ENCODE measurements around the gene TMEM263. TPM values are rescaled to one million over a fixed set of nuclear protein-coding genes. Genes with fewer than 3 reads are reported as not detected.
A peak's percentile ranks its signal among the peaks of the same experiment; 100 is the strongest.

The TMEM263 gene
- total and polyA plus RNA-seq, 9 of the 15 experiments (the other 6 are each of a cell fraction or from before 2014, with no cell fraction given), result 12.6 to 36.7 (median 24.4) TPM

GRCh38 chr12:106974511-106974910, 18.8 kb downstream of the TMEM263 start (continued):
- TF ChIP-seq ZNF175 (CRISPR knock-in tag; IDR thresholded peaks at IDR 0.05; ENCODE audit: low read depth) (peak; percentile 66; the same call in 1 of the 2 replicates), USF1 (CRISPR knock-in tag; IDR thresholded peaks at IDR 0.05) (peak; percentile 33; the same call in 1 of the 2 replicates), HEY1 (CRISPR knock-in tag; IDR thresholded peaks at IDR 0.05; ENCODE audit: borderline replicate concordance) (no peak), HDAC1 (IDR thresholded peaks at IDR 0.05) (no peak), MBD2 (IDR thresholded peaks at IDR 0.05; ENCODE audit: borderline replicate concordance, low read depth) (no peak), HES1 (IDR thresholded peaks at IDR 0.05; ENCODE audit: low read depth) (0 out of 2 replicates have a peak, but pooled peaks have one; percentile 57)

GRCh38 chr12:106975098-106975497, 19.4 kb downstream of the TMEM263 start:
- H3K9me1 ChIP-seq (ENCODE audit: control insufficient read depth, insufficient read depth, low read length), result no peaks in the 10 kb centered on the region
- H2AFZ ChIP-seq (ENCODE audit: low read depth, low read length), result 0 out of 2 replicates have a peak overlapping the region, but pooled peaks have one; percentile 3
- in situ Hi-C loops (cut with MboI), result no loop called here
- WGBS (ENCODE audit: insufficient coverage, low coverage, missing lambda C conversion rate), result 19% methylated on average over 8 of the region's 8 CpGs
- no peak for FAIRE-seq
- H4K20me1 ChIP-seq (replicated peaks; ENCODE audit: control insufficient read depth, insufficient read depth, low read length), result no peaks in the 10 kb centered on the region
- BruUV-seq (replicated peaks), result no TSS peak
- intact Hi-C loops (cut with micrococcal nuclease), result no loop called here
- H3K27me3 ChIP-seq (ENCODE audit: control insufficient read depth in 2 of 2, insufficient read depth in 2 of 2, low read length in 2 of 2), result no peaks in the 10 kb centered on the region
- ChIA-PET CTCF (ENCODE audit: low intra/inter-chr PET ratio) (interaction anchor here (0.5 kb wide), 1 partner anchor 103 kb away, joined by 3 read pairs; no protein-coding TSS in a partner anchor), POLR2A (interaction anchor here (0.6 to 4.1 kb wide), 6 partner anchors 9 to 742 kb away, joined by 3 to 18 read pairs (median 4); partner anchors contain the start of genes MTERF2 and TMEM263)
- H3K4me1 ChIP-seq (replicated peaks in 1 of 2; ENCODE audit: control insufficient read depth in 2 of 2, insufficient read depth in 2 of 2, low read length in 2 of 2), result peaks cover 4 to 52% of the 10 kb centered on the region in 2 experiments
- H3K79me2 ChIP-seq (ENCODE audit: control insufficient read depth, insufficient read depth, low read length), result peaks cover 16% of the 10 kb centered on the region; the same call in 2 of the 3 replicates
- no peak overlapping the region for H3K4me3 ChIP-seq
- H3K36me3 ChIP-seq (ENCODE audit: control insufficient read depth, insufficient read depth, low read length), result peaks cover 44% of the 10 kb centered on the region
- peak overlapping the region; percentile 45 to 47; a peak in 3 of 4 replicates for H3K9ac ChIP-seq (ENCODE audit: insufficient read depth in 1 of 2, low read depth in 2 of 2, low read length in 2 of 2)
- no peaks in the 10 kb centered on the region for H3K9me3 ChIP-seq (replicated peaks; ENCODE audit: control insufficient read depth, insufficient read depth, low read depth, low read length)
- DNase-seq (ENCODE audit: extremely low read depth in 1 of 4, low spot score in 3 of 4), result peak in 2 of 4 experiments; percentile 48 to 78
- H3K4me2 ChIP-seq (ENCODE audit: insufficient read depth, low read length), result no peak overlapping the region
- peak overlapping the region; percentile 65 for H3K27ac ChIP-seq (ENCODE audit: extremely low read depth, low read depth, low read length)
- ATAC-seq, result peak; percentile 68
- TF ChIP-seq HEY1 (CRISPR knock-in tag; IDR thresholded peaks at IDR 0.05; ENCODE audit: borderline replicate concordance), result no peak
- TF ChIP-seq BDP1 (IDR thresholded peaks at IDR 0.05; ENCODE audit: insufficient read depth, insufficient read length), result no peak
- no peak for TF ChIP-seq SRSF3 (IDR thresholded peaks at IDR 0.05; ENCODE audit: insufficient read depth, low read length)
- TF ChIP-seq ZBTB7A (IDR thresholded peaks at IDR 0.05; ENCODE audit: borderline replicate concordance, control insufficient read depth, low read depth, low read length), result no peak
- TF ChIP-seq GABPA (tag; conservative IDR thresholded peaks at IDR 0.05; ENCODE audit: low read depth), result no peak
- TF ChIP-seq JUNB (CRISPR knock-in tag; conservative IDR thresholded peaks at IDR 0.05), result no peak
- TF ChIP-seq EZH2 (IDR thresholded peaks at IDR 0.05; ENCODE audit: borderline replicate concordance, low read depth, low read length), result no peak
- TF ChIP-seq EP300 (IDR thresholded peaks at IDR 0.05; ENCODE audit: low read length), result no peak
- TF ChIP-seq HDAC3 (IDR thresholded peaks at IDR 0.05; ENCODE audit: borderline replicate concordance, partially characterized antibody), result no peak
- no peak for TF ChIP-seq ZNF444 (CRISPR knock-in tag; IDR thresholded peaks at IDR 0.05)
- no peak for TF ChIP-seq ILK (tag; IDR thresholded peaks at IDR 0.05; ENCODE audit: borderline replicate concordance, low read depth)
